MCF 10A (cell line): ENCODE results near the gene SLX4IP. TPM values are rescaled to one million over a fixed set of nuclear protein-coding genes. Genes with fewer than 3 reads are reported as not detected.

Experiments
- BruUV-seq: library from RNA; stranded (reverse); fragments of 400-500 nt; replicated peaks from 2 replicates; lab custom pipeline; 2021; lab: Mats Ljungman, UMichigan
- CTCF ChIA-PET: fragments of 300-600 bp; sonication (Branson Sonifier 250); formaldehyde crosslinking; extraction: SDS; loops from one replicate; lab custom pipeline; 2021; ENCODE audit warnings: antibody characterized with exemption, inconsistent platforms; lab: Yijun Ruan, JAX
- POLR2A ChIA-PET: fragments of 300-600, 350-650 bp; sonication (Branson Sonifier 250); formaldehyde crosslinking; extraction: SDS; loops from one replicate; lab custom pipeline; 2020; ENCODE audit warnings: antibody characterized with exemption, inconsistent platforms; lab: Yijun Ruan, JAX
- DNase-seq: peaks from one replicate; pipeline ENCODE4 v3.0.0-alpha.2; 2018; ENCODE audit not compliant: unreplicated experiment
- H3K27ac Mint-ChIP-seq: one replicate; pipeline ENCODE4 v1.8.0; 2022; ENCODE audit warnings: mild to moderate bottlenecking, low read depth, mixed read lengths; ENCODE audit not compliant: unreplicated experiment
- H3K27me3 Mint-ChIP-seq: one replicate; pipeline ENCODE4 v1.8.0; 2022; ENCODE audit warnings: mixed read lengths; ENCODE audit not compliant: insufficient read depth, unreplicated experiment
- H3K36me3 Mint-ChIP-seq: one replicate; pipeline ENCODE4 v1.8.0; 2022; ENCODE audit warnings: mild to moderate bottlenecking, moderate library complexity, mixed read lengths; ENCODE audit not compliant: insufficient read depth, unreplicated experiment
- H3K4me1 Mint-ChIP-seq: one replicate; pipeline ENCODE4 v1.8.0; 2022; ENCODE audit warnings: mixed read lengths; ENCODE audit not compliant: insufficient read depth, unreplicated experiment
- H3K4me3 Mint-ChIP-seq: one replicate; pipeline ENCODE4 v1.8.0; 2022; ENCODE audit warnings: mild to moderate bottlenecking, moderate library complexity, mixed read lengths; ENCODE audit not compliant: unreplicated experiment
- H3K9me3 Mint-ChIP-seq: one replicate; pipeline ENCODE4 v1.8.0; 2022; ENCODE audit warnings: mixed read lengths; ENCODE audit not compliant: unreplicated experiment
- intact Hi-C: fragments of 100-400 bp; cut with micrococcal nuclease; formaldehyde crosslinking; loops from 2 replicates; pipeline ENCODE4 v1.14.1; 2022
- total RNA-seq: library from RNA; stranded (reverse); gene quantifications from 2 replicates; pipeline ENCODE4 v1.2.3, GENCODE V29; 2022
- TF ChIP-seq, protein P1 (sequence below): fragments of 200-600 bp; IDR thresholded peaks from one replicate; pipeline ENCODE4 v1.8.0; 2022; ENCODE audit warnings: antibody characterized with exemption, mild to moderate bottlenecking; ENCODE audit not compliant: unreplicated experiment

SLX4IP gene
- total RNA-seq, 1 experiment from 2014 or later = 11.2 TPM

- Mint-ChIP-seq H3K4me1 (peaks cover 42% of the 10 kb centered on the region), H3K27ac (peak overlapping the region; percentile 5), H3K4me3 (no peak overlapping the region), H3K9me3 (no peaks in the 10 kb centered on the region), H3K27me3 (no peaks in the 10 kb centered on the region), H3K36me3 (peaks cover 4% of the 10 kb centered on the region)
- POLR2A ChIA-PET = interaction anchor here (0.6 to 8.8 kb wide), 12 partner anchors 12 to 445 kb away, joined by 3 to 117 read pairs (median 4); partner anchors contain the start of genes MKKS and SLX4IP
- peak; percentile 38 for DNase-seq
- TF ChIP-seq, protein P1, sequence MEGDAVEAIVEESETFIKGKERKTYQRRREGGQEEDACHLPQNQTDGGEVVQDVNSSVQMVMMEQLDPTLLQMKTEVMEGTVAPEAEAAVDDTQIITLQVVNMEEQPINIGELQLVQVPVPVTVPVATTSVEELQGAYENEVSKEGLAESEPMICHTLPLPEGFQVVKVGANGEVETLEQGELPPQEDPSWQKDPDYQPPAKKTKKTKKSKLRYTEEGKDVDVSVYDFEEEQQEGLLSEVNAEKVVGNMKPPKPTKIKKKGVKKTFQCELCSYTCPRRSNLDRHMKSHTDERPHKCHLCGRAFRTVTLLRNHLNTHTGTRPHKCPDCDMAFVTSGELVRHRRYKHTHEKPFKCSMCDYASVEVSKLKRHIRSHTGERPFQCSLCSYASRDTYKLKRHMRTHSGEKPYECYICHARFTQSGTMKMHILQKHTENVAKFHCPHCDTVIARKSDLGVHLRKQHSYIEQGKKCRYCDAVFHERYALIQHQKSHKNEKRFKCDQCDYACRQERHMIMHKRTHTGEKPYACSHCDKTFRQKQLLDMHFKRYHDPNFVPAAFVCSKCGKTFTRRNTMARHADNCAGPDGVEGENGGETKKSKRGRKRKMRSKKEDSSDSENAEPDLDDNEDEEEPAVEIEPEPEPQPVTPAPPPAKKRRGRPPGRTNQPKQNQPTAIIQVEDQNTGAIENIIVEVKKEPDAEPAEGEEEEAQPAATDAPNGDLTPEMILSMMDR = no peak
- CTCF ChIA-PET = interaction anchor here (0.5 to 5.1 kb wide), 8 partner anchors 11 to 149 kb away, joined by 3 to 32 read pairs (median 4); partner anchors contain the start of genes JAG1 and SLX4IP
- intact Hi-C loops = no loop called here
- no TSS peak for BruUV-seq
These were observed 89.5 kb downstream of the SLX4IP start for GRCh38 chr20:10524643-10525042.

- Mint-ChIP-seq H3K4me1 (peaks cover 29% of the 10 kb centered on the region), H3K36me3 (no peaks in the 10 kb centered on the region), H3K27ac (no peak overlapping the region), H3K27me3 (no peaks in the 10 kb centered on the region), H3K4me3 (no peak overlapping the region), H3K9me3 (no peaks in the 10 kb centered on the region)
- CTCF ChIA-PET = interaction anchor here (0.5 to 5.1 kb wide), 5 partner anchors 8 to 666 kb away, joined by 3 to 32 read pairs (median 4); no protein-coding TSS in a partner anchor
- no peak for DNase-seq
- TF ChIP-seq, protein P1 = no peak
- intact Hi-C loops = no loop called here
- POLR2A ChIA-PET = interaction anchor here (0.6 to 8.8 kb wide), 4 partner anchors 15 to 862 kb away, joined by 3 to 117 read pairs (median 6); partner anchors contain the start of gene SLX4IP
- BruUV-seq = no TSS peak
These were observed 92.7 kb downstream of the SLX4IP start for GRCh38 chr20:10527781-10528180.

- no peaks in the 10 kb centered on the region for H3K9me3 Mint-ChIP-seq
- intact Hi-C loops = no loop called here
- TF ChIP-seq, protein P1 = no peak
- no TSS peak for BruUV-seq
- peaks cover 7% of the 10 kb centered on the region for H3K4me1 Mint-ChIP-seq
- no peak overlapping the region for H3K27ac Mint-ChIP-seq
- DNase-seq = no peak
- no peak overlapping the region for H3K4me3 Mint-ChIP-seq
- H3K27me3 Mint-ChIP-seq = no peaks in the 10 kb centered on the region
- CTCF ChIA-PET = interaction anchor here (0.5 to 3.5 kb wide), 5 partner anchors 62 to 910 kb away, joined by 3 to 14 read pairs (median 3); no protein-coding TSS in a partner anchor
- H3K36me3 Mint-ChIP-seq = no peaks in the 10 kb centered on the region
- POLR2A ChIA-PET = interaction anchor here (0.7 to 1.5 kb wide), 7 partner anchors 9 to 143 kb away, joined by 3 to 8 read pairs (median 3); partner anchors contain the start of gene JAG1
These were observed 95.8 kb downstream of the SLX4IP start for GRCh38 chr20:10530883-10531282.

DNA sequence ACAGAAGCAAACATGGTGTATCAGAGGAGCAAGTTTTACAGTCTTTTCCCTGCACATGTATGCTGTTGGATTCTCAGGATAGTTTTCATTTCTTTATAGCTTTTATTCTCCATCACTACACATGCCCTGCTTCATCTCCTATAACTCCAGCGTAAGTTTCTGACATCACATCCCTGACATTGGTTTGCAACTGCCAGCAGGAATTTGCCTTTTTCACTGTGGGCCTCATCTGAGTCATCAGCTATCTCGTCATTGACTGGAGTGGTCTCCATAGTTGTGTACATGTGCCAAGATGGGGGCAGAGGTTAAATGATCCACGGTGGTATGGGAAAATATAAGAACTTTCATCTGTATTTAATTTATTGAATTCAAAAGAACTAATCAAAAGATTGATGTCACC lies 96.7 kb downstream of the SLX4IP start:
- intact Hi-C loops = no loop called here
- ChIA-PET POLR2A (no interaction called here), CTCF (interaction anchor here (0.6 to 3.5 kb wide), 3 partner anchors 51 to 208 kb away, joined by 4 to 14 read pairs (median 5); no protein-coding TSS in a partner anchor)
- Mint-ChIP-seq H3K4me3 (no peak overlapping the region), H3K36me3 (no peaks in the 10 kb centered on the region), H3K4me1 (peaks cover 7% of the 10 kb centered on the region), H3K9me3 (no peaks in the 10 kb centered on the region), H3K27ac (no peak overlapping the region), H3K27me3 (no peaks in the 10 kb centered on the region)
- no peak for DNase-seq
- no TSS peak for BruUV-seq
- TF ChIP-seq, protein P1 = no peak
